HFF-Myc (cell line): ENCODE data around the gene KIF20A.

Experiments used
- DNase-seq: peaks from one replicate; pipeline ENCODE4 v3.0.0-alpha.2; 2011; ENCODE audit warnings: low read depth; ENCODE audit errors: extremely low read depth
- H3K4me3 ChIP-seq: replicated peaks from 2 replicates; pipeline ENCODE4 v1.5.1; 2011; ENCODE audit warnings: low read depth, mild to moderate bottlenecking, control low read depth, low read length
- TF ChIP-seq, protein P1 (sequence below): IDR thresholded peaks from 2 replicates; pipeline ENCODE4 v1.5.1; 2012; ENCODE audit warnings: mild to moderate bottlenecking, low read depth, low read length, control low read depth; ENCODE audit errors: missing control alignments

The KIF20A gene

DNA sequence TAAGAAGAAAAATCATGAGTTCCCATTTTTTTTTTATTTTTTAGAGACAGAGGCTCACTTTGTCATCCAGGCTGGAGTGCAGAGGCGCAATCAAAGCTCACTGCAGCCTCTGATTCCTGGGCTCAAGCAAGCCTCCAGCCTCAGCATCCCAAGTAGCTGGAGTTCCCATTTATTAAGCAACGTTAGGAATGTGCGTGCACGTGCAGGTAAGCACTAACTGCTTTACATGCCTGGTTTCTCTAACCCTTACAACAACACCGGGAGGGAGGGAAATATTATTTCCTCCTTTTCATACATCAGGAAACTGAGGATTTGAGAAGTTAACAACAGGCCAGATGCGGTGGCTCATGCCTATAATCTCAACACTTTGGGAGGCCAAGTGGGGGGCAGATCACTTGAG lies 50.5 kb downstream of the KIF20A start:
- TF ChIP-seq, protein P1, sequence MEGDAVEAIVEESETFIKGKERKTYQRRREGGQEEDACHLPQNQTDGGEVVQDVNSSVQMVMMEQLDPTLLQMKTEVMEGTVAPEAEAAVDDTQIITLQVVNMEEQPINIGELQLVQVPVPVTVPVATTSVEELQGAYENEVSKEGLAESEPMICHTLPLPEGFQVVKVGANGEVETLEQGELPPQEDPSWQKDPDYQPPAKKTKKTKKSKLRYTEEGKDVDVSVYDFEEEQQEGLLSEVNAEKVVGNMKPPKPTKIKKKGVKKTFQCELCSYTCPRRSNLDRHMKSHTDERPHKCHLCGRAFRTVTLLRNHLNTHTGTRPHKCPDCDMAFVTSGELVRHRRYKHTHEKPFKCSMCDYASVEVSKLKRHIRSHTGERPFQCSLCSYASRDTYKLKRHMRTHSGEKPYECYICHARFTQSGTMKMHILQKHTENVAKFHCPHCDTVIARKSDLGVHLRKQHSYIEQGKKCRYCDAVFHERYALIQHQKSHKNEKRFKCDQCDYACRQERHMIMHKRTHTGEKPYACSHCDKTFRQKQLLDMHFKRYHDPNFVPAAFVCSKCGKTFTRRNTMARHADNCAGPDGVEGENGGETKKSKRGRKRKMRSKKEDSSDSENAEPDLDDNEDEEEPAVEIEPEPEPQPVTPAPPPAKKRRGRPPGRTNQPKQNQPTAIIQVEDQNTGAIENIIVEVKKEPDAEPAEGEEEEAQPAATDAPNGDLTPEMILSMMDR = no peak
- H3K4me3 ChIP-seq = no peak overlapping the region
- DNase-seq = no peak

DNA sequence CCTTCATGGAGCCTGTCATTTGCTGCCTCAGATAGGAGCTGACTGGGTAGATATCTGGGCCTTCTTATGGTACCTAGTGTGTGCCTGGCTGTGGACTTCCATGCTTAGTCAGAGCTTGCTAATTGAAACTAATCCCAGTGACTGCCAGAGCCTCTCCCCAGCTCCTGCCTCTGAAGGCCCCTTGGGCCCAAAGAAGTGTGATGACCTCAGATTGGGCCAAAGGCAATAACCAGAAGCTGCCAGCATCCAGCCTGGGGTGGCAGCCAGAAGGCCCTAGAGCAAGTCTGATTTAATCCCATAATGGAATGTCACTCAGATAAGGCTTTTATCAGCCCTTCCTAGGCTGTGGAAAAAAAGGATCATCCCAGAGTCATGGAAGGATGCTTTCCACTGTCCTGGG lies 51.3 kb downstream of the KIF20A start:
- no peak overlapping the region for H3K4me3 ChIP-seq
- TF ChIP-seq, protein P1 = no peak
- DNase-seq = no peak

DNA sequence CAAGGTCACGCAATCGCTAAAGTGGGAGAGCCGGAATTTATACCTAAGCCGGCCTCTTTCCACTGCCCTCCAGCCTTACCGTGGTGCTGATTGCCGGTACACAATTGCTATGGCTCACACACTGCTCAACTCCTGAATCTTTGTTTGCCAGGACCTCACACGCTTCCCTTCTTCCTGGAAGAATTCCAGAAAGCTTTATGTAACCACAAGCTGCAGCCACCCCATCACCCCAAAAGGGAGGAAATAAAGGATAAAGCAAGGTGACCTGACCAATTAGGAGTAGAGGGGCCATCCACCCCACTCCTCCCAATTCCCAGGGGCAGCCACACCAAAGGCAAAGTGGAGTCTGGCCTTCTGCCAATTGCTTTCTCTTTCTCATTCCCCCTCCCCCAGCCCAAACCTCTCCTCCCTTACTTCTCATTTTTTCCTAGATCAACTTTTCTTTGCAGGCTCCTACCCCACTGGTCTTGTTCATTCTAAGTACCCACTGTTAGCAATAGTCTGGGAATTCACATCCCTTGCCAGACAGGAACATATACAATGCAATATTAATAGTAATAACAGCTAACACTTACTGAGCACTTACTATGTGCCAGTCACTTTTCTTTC lies 52.2 kb downstream of the KIF20A start:
- DNase-seq = no peak
- H3K4me3 ChIP-seq = no peak overlapping the region
- TF ChIP-seq, protein P1 = no peak

DNA sequence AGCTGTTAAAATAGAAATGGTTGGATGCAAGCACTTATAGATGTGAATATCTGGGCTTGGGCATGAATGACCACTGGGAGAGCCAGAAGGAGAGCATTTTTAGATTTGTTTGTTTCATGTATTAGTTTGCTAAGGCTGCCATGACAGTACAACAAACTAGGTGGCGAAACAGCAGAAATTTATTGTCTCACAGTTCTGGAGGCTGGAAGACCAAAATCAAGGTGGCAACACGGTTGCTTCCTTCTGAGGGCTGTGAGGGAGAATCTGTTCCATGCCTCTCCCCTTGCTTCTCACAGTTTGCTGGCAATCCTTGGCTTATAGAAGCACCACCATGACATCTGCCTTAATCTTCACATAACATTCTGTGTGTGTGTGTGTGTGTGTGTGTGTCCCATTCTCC lies 54.4 kb downstream of the KIF20A start:
- TF ChIP-seq, protein P1 = no peak
- DNase-seq = no peak
- H3K4me3 ChIP-seq = no peak overlapping the region

DNA sequence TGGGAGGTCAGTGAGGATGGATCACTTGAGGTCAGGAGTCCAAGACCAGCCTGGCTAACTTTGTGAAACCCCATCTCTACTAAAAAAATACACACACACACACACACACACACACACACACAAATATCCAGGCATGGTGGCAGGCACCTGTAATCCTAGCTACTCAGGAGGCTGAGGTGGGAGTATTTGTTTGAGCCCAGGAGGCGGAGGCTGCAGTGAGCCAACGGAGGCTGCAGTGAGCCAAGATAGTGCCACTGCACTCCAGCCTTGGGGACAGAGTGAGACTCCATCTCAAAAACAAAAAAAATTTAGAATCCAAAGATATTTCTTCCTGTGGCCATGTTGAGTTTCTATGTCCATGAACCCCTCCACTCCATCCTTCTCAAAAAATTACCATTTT lies 55.7 kb downstream of the KIF20A start:
- no peak for DNase-seq
- TF ChIP-seq, protein P1 = no peak
- no peak overlapping the region for H3K4me3 ChIP-seq
